Activated CD4-positive, CD25-positive, alpha-beta regulatory T cell treated with anti-CD3 and anti-CD28 coated beads, Interleukin-2, amount 50 U/mL, for 16 hours (primary cell): Measurements from ENCODE around the gene BRCC3.

ENCODE experiments used
- DNase-seq: peaks from one replicate; pipeline ENCODE4 v3.0.0-alpha.2; 2020; ENCODE audit warnings: low read depth, low spot score

The BRCC3 gene

DNA sequence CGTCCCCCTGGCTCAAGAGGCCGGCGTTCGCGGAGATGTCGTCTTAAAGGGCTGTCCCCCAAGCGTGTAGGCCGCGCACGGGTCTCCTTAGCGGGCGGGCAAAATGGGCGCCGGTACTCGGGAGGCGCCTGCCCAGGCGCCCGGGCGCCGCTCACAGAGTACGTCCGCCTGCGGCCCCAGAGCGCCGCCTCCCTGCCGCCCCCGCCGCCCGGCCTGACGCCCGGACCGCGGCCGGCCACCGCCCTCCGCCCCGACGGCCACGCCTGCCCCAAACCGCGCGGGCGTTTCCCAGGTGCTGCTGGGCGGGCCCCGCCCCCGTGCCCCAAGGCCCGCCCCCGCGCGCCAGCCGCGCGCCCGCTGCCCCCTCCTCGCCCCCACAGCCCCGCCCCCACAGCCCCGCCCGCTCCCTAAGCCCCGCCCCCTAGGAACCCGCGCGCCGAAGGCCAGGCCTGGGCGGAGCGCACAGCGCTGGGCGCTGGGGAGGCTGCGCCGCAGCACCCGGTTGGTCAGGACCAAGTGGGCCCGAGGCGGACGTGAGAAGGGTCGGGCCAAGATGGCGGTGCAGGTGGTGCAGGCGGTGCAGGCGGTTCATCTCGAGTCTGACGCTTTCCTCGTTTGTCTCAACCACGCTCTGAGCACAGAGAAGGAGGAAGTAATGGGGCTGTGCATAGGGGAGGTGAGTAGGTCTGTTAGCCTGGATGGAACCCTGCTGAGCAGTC is at the start of gene BRCC3, which contains the start of the genes CMC4 and MTCP1:
BRCC3 (plus strand) TSS at position 534 of the 719 bp plus-strand sequence; CDS start at position 554, 20 bp downstream.
CMC4 (minus strand) TSS at position 162 of the 719 bp plus-strand sequence. CDS start 7,113 bp downstream, outside the sequence.
MTCP1 (minus strand) TSS at position 162 of the 719 bp plus-strand sequence. CDS start 5,126 bp downstream, outside the sequence.
- peak; percentile 44 for DNase-seq

DNA sequence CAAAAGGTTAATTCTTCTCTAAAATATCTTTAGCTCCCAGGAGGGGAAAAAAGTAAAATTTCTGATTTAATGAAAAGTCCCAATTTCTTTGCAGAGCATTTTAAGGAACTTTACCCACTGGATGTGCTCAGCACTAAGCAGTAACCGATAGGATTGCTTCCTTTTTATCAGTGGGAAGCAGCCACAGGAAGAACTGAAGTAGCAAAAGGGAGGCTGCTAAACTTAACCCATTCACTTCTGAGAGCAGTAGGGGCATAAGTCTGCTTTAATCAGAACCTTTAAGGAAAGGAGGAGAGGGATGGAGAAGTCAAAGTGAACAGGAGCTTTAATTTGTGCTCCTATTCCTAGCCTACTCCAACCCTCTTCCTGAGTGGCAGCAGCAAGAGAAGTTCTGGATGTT is 48.7 kb upstream of the BRCC3 start, which contains the start of gene F8:
F8 (minus strand) TSS at position 139 of the 400 bp plus-strand sequence. CDS start 171 bp downstream, outside the sequence.
- no peak for DNase-seq

DNA sequence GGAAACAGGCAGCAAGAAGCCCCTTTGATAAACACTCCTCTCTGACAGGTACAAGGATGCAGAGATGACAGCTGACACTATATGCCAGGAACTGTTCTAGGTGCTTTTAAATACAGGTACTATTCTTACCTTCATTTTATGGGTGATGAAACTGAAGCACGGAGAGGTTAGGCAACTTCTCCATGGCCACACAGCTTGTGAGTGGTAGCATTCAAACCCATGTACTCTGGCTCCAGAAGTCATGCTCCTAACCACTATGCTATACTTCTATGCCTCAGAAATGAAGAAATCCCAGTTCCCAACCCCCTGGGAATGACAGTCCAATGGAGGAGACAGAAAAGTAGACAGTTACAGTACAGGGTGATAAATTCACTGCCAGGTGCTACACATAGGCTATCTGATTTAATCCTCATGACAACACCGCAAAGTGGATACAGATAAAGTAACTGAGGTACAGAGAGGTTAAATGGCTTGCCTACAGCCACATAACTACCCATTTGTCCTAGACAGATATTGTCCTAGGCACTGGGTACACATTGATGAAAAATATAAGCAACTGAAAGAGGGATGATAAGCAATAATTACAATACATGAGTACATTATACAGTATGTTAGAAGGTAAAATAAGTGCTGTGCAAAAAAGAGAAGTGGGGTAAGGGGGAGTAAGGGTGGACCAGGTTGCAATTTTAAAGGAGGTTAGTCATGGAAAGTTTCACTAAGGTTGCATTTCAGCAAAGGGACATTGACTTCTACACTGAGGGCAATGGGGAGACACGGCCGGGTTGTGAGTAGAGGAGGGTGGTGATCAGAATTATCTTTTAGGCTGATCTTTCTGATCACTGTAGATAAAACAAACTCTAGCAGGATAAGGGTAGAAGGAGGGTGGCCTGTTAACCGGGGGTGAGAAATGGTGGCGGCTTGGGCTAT is 47.1 kb upstream of the BRCC3 start:
- DNase-seq = no peak

DNA sequence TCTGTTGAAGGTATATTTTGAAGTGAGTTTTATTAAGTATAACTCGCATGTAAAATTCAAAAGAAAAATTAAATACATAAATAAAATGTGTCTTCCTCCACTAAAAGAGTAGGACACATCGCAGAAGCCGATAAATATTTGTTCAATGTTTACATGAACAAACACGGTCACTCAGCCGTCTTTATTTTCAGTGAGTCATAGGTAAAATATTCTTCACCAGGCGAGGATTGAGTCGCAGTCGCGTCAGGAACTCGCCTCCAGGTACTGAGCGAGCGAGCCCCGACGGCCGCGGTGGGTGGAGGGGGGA is 44.9 kb upstream of the BRCC3 start:
- DNase-seq = no peak

DNA sequence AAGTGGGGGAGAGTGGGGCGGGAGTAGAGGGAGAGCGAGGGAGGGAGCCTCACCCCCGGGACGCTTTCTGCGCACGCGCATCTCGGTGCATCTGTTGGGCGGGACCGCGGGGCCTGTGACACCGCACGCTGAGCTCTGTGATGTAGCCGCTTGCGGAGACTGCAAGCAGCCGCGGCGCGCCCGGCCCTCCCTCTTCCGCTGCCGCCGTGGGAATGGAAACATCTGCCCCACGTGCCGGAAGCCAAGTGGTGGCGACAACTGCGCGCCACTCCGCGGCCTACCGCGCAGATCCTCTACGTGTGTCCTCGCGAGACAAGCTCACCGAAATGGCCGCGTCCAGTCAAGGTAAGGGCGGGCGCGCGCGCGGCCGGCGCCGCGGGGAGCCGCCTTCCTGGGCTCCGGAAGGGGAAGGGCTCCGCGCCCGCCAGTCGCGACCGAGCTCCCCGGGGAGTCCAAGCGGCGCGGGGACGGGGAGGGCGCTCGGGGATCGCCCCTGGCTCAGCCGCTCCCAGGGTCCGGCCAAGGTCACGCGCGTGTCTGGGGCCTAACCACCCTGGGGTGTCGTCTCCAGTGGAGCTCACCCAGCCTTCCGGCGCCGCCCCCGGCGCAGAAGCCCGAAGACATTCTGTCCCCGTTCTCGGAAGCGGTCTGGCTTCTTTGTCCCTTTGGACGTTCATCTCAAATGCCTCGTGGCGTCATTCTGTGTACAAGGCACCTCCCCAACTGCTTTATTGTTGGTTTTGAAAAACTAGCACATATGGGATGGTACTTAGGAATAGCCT is 44.4 kb upstream of the BRCC3 start, which contains the start of gene FUNDC2:
FUNDC2 (plus strand) TSS at position 118 of the 782 bp plus-strand sequence; CDS start at position 213, 95 bp downstream.
- DNase-seq = peak; percentile 83

DNA sequence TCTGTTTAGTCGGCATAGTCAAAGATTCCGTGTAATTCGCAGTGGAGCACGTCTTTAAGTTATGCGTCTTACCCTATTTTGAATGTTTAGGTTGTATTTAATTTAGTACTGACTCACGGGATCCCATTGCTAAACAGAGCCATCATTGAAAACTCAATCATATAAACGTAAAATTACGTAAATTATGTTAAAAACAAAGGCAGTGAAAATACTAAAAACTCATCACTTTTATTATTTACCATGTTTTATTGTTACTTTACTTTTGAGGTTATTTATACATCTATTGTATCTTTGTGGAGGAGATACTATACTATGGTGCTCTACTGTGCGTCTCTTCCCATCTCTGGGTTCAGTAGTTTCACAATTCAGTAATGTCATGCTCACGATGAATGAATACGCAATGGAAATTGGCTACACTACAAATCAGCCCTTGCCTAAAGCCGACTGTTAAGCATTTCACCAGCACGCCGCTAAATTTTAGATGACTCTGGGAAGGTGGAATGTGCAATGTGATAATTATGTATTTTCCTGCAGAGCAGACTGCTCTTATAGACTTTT is 43.7 kb upstream of the BRCC3 start:
- DNase-seq = no peak

DNA sequence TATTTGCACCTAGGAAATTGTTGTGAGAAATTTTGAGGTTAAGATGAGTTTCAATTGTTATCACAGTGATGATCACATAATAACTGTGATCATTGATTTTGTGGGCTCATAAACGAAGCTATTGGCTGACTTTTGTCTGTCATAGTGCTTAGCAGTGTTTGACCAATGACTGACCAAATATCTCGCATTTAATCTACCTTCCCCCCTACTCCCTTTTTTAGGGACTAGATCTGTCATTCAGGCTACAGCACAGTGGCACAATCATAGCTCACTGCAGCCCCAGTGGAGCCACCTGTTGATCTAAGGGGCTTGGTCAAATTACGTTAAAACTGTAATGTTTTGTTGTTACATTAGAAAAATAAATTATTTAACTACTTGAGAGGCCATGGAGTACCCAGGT is 43.2 kb upstream of the BRCC3 start:
- no peak for DNase-seq

DNA sequence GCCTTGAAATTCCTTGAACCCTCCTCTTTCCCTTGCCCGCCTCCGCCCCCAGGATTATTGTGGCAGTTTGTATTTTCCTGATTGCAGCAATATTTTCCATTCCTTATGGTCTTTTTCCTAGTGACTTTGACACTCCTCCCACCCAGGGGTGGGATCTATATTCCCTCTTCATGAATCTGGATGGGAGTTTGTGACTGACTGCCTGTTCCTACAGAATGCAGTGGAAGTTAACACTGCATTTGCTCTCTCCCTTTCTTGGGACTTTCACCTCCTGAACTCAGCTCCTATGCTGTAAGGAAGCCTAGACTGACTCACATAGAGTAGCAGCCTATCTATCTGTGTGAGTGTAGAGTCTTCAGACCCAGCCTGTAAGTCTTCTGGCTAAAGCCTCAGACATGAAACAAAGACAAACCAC is 42.4 kb upstream of the BRCC3 start:
- no peak for DNase-seq

DNA sequence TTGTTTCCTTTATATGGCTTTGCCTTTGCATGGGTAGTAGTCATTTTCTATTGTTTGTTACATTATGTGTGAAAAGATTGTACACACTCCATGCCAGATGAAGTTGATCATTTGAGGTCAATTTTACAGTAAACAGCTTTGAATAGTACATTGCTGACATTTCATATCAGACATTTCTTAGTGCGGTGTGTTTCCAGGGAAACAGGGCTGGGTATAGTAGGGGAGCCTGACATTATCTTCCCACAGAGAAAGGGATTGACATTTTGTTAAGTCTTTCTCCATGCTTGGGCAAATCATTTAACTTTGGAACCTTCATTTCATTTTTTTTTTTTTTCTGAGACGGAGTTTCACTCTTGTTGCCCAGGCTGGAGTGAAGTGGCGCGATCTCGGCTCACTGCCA is 39.7 kb upstream of the BRCC3 start:
- DNase-seq = no peak

DNA sequence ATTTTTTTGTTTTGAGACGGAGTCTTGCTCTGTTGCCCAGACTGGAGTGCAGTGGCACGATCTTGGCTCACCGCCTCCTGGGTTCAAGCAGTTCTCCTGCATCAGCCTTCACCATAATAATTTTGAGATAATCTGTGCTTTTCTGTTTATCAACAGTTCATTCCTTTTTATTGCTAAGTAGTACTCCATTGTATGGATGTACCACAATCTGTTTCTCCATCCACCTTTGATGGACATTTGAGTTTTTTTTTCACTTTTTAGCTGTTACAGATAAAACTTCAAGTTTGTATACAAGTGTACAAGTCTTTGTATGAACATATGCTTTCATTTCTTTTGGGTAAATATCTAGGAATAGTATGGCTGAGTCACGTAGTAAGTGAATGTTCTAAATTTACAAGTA is 35.6 kb upstream of the BRCC3 start:
- DNase-seq = no peak

DNA sequence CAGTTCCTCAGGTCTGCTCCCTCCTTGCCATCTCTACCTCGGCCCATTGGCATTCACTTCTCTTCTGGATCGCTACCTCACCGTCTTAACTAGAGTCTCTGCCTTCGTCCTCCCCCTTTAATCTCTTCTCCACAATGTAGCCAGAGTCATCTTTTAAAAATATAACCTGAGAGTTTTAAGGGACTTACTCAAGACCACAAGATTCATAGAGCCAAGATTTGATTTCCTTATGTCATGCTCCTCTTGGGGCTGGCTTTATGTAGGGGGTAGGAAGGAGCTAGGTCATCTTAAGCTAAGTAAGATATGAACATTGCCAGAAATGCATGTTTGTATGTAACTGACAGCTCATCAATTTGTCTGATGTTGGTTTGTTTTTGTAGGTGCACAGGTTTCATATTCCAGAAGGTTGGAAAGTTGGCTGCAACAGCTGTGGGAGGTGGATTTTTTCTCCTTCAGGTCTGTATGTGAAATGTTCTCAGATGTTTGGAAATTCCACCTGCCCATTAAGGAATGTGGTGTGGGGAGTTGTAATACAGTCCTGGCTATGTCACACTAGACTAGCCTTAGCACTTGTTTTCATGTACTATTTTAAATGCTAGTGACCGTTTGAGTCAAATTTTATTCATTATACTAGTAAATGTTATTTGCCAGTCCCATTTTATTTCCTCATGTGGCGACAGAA is 25.0 kb upstream of the BRCC3 start:
- DNase-seq = no peak

DNA sequence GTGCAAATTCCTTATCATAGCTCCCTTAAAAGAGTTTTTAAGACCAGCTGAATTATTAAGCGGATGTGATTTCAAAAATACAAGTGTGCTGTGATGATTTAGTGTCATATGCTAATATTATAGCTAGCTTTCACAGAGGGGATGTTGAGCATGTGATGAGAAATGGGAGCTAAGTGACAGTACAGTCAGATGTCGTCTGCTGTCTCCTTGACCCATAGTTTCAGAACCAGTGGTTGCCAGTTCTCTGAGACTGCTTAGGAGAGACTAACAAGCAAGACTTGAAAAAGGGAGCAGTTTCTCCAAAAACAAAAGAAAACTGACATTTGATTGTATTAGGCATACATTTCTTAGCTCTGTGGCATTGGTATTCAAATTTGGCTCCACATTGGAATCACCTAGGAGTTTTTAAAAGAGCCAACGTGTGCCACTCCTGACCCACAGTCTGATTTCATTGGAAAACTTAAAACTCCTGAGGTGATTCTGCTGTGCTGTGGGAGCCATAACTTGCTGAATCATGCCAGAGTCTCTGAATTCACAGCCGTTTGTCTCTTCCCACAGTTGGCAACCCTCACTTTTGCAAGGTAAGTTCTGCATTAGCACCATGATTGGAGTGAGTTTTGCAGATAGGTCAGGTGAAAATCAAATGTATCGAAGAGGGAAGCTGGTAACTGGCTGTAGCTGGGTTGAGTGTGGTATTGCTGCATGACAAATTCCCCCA is 24.3 kb upstream of the BRCC3 start:
- no peak for DNase-seq

DNA sequence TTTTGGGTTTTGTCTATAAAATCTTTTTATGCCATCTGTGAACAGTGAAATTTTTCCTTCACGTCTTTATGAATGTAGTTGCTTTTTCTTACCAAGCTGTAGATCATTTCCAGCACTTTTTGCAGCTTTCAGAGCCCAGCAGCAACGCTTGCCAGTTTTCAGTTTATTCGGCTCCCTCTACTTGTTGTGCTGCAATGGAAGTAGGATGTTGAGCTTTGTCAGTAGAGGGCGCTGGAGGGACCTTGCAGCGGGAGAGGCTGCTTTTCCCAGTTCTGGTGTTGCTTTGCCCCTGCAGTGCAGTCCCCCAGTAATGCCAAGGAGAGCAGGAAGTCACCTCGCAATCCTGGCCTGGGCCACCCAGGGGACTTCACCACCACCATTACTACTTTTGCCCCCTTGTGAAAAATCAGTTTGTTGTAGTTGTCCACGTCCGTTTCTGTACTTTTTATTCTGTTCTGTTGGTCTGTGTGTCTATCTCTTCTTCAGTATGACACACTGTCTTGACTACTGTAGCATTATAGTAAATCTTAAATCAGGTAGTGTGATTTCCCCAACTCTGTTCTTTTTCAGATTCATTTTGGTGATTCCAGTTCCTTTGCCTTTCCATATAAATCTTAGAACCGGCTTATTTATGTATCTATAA is 22.2 kb upstream of the BRCC3 start:
- DNase-seq = no peak

DNA sequence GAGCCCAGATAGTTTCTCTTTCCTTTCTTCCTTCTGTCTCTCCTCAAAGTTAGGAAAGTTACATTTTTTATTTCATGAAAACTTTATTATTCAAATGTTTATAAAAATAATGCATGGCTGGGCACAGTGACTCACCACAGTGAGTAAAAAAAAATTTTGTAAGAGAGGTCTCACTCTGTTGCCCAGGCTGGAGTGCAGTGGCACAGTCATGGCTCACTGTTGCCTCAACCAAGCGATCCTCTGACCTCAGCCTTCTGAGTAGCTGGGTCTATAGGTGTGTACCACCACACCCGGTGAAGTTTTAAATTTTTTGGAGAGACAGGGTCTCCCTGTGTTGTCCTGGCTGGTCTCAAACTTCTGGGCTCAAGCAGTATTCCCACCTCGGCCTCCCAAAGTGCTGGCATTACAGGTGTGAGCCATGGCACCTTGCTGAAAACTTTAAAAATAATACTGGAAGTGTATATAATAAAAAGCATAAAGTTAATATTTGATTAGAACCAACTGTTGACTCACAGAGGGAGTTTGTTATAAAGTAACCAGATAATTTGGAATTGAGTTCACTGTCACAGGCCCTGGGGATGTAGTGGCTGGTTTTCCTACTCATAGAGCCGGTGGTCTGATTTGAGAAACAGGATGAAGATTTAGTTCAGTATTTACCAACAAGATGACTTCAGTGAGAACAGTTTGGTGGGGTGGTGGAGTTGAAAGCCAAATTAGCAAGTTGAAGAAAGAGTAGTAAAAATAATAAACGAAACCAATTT is 18.4 kb upstream of the BRCC3 start:
- DNase-seq = no peak

DNA sequence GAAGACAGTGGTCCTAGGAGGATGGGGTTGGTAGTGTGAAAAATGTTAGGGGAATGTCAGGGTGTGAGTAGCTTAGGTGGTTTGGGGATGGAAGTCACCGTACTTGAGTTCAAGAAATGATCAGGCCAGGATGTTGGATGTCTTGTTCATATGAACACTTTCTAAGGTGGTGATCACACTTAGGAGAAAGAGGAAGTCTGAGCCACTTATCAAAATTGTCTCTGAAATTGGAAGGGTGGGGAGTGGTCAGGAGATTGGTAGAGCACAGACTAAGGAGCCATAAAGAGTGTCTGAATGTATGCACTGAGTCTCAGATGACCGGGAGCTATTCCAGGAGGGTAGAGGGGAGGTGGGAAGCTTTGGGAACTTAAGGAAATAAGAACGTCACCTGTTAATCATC is 17.7 kb upstream of the BRCC3 start:
- DNase-seq = no peak

DNA sequence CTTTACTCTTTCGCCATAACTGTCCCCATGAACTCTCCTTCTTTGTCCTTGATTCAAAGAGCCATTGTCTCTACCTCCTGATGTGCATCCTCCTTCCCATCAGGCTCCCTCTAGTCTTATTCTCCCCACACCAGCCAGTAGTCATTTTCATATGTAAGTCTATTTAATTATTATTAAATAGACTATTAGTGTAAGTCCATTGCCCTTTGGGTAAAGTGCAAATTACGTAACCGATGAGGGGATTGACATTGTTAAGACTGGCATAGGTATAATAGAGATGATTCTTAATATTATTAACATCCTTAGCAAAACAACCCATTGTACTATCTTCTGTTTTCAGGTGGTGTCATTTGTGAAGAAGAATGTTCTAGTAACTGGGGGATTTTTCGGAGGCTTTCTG is 17.1 kb upstream of the BRCC3 start:
- DNase-seq = no peak

DNA sequence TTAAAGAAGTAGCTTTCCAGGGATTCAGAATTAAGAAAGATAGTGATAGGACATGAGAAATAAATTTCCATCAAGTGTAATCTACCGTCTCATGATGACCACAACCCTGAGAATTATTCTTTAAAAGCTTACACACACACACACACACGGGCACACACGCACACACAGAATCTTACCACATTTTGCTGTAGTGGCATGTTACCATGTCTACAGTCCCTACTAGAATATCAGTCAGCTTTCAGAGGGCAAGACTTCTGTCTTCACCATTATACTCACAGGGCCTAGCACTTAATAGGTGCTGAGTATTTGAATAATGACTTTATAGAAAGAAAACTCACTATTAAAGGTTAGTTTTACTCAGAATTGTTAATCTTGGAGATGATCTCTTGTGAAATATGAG is 15.8 kb upstream of the BRCC3 start:
- no peak for DNase-seq

DNA sequence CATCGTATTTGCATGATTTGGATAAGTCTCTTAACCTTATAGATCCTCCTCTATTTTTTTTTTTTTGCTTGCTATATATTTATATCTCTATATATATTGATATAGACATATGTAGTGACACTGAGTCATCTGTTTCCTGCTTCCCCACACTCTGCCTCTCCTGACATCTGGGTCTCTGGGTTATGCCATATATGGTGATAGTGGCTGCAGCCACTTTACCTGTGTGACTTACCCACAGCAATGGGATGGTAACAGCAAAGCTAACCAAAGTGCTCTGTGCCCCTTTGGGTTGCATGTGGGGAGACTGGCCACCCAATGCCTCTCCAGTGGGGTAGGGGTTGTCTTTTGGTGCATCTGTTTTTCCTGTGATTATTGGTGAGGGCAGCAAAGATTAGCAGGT is 14.8 kb upstream of the BRCC3 start:
- DNase-seq = no peak
